Measurements from ENCODE around the gene S100A4.
"Not testable (repeated sequence)": the region's sequence is repeated elsewhere in the genome, so short reads cannot be mapped to it uniquely, and the experiment has no call there.

The S100A4 gene

GRCh38 chr1:153545067-153546055 is at the start of gene S100A4:
Gene S100A4, minus strand, starts transcription at chr1:153545806. Its CDS starts 1,012 bp downstream, at chr1:153544794.
- peak; percentile 90 for DNase-seq (ENCODE audit: low spot score)

GRCh38 chr1:153592748-153593147 is 47.1 kb upstream of the S100A4 start:
- DNase-seq (ENCODE audit: low spot score): no peak

GRCh38 chr1:153588482-153588881 is 42.9 kb upstream of the S100A4 start:
- no peak for DNase-seq (ENCODE audit: low spot score)

GRCh38 chr1:153588033-153588432 is 42.4 kb upstream of the S100A4 start:
- not testable (repeated sequence) for DNase-seq (ENCODE audit: low spot score)

- DNase-seq (ENCODE audit: low spot score): no peak
Observed at GRCh38 chr1:153587314-153587713, 41.7 kb upstream of the S100A4 start.

GRCh38 chr1:153586347-153586746 is 40.7 kb upstream of the S100A4 start:
- DNase-seq (ENCODE audit: low spot score): no peak

- no peak for DNase-seq (ENCODE audit: low spot score)
Observed at GRCh38 chr1:153585006-153585405, 39.4 kb upstream of the S100A4 start.

GRCh38 chr1:153583976-153584375 is 38.4 kb upstream of the S100A4 start:
- DNase-seq (ENCODE audit: low spot score): no peak

- not testable (repeated sequence) for DNase-seq (ENCODE audit: low spot score)
Observed at GRCh38 chr1:153583514-153583913, 37.9 kb upstream of the S100A4 start.

GRCh38 chr1:153582836-153583235 is 37.2 kb upstream of the S100A4 start:
- DNase-seq (ENCODE audit: low spot score): not testable (repeated sequence)

GRCh38 chr1:153578936-153579335 is 33.3 kb upstream of the S100A4 start:
- DNase-seq (ENCODE audit: low spot score): no peak

GRCh38 chr1:153578490-153578889 is 32.9 kb upstream of the S100A4 start:
- no peak for DNase-seq (ENCODE audit: low spot score)

- DNase-seq (ENCODE audit: low spot score): no peak
Observed at GRCh38 chr1:153577624-153578051, 32.0 kb upstream of the S100A4 start.

- no peak for DNase-seq (ENCODE audit: low spot score)
Observed at GRCh38 chr1:153577138-153577537, 31.5 kb upstream of the S100A4 start.

- DNase-seq (ENCODE audit: low spot score): not testable (repeated sequence)
Observed at GRCh38 chr1:153575497-153575896, 29.9 kb upstream of the S100A4 start.

GRCh38 chr1:153575081-153575491 is 29.5 kb upstream of the S100A4 start:
- not testable (repeated sequence) for DNase-seq (ENCODE audit: low spot score)

- no peak for DNase-seq (ENCODE audit: low spot score)
Observed at GRCh38 chr1:153573351-153573750, 27.7 kb upstream of the S100A4 start.

GRCh38 chr1:153572569-153573015 is 27.0 kb upstream of the S100A4 start:
- DNase-seq (ENCODE audit: low spot score): peak; percentile 84

- DNase-seq (ENCODE audit: low spot score): no peak
Observed at GRCh38 chr1:153571706-153572105, 26.1 kb upstream of the S100A4 start.

GRCh38 chr1:153570874-153571273 is 25.3 kb upstream of the S100A4 start:
- no peak for DNase-seq (ENCODE audit: low spot score)

- no peak for DNase-seq (ENCODE audit: low spot score)
Observed at GRCh38 chr1:153569465-153569864, 23.9 kb upstream of the S100A4 start.

- peak; percentile 94 for DNase-seq (ENCODE audit: low spot score)
Observed at GRCh38 chr1:153568367-153569099, 22.9 kb upstream of the S100A4 start.

All from D341Med (cell line).